Epithelial cell of proximal tubule (primary cell): ENCODE results near the gene NOTCH3. TPM values are rescaled to one million over a fixed set of nuclear protein-coding genes. Genes with fewer than 3 reads are reported as not detected.

ENCODE experiments used
- DNase-seq: peaks from one replicate; pipeline ENCODE4 v3.0.0-alpha.2; 2011; ENCODE audit warnings: low read depth
- H3K4me3 ChIP-seq: 2 replicates; pipeline ENCODE4 v1.5.1; 2011; ENCODE audit warnings: low read depth, mild to moderate bottlenecking, low read length
- CTCF ChIP-seq: conservative IDR thresholded peaks from 2 replicates; pipeline ENCODE4 v1.5.1; 2012; ENCODE audit warnings: low read depth, mild to moderate bottlenecking, low read length
- total RNA-seq: library from RNA; depleted of rRNA; stranded (reverse); fragments of >200 nt; gene quantifications from 2 replicates; pipeline ENCODE4 v1.2.3, GENCODE V29; 2015

NOTCH3 gene
- total RNA-seq, 1 donor from 2014 or later = 19.6 TPM

- TF ChIP-seq CTCF = no peak
- H3K4me3 ChIP-seq = no peak overlapping the region
- no peak for DNase-seq
Measured at GRCh38 chr19:15115762-15116615, 84.8 kb downstream of the NOTCH3 start.

- no peak overlapping the region for H3K4me3 ChIP-seq
- TF ChIP-seq CTCF = no peak
- DNase-seq = no peak
Measured at GRCh38 chr19:15115080-15115479, 85.7 kb downstream of the NOTCH3 start.

- no peak for DNase-seq
- TF ChIP-seq CTCF = no peak
- no peak overlapping the region for H3K4me3 ChIP-seq
Measured at GRCh38 chr19:15114153-15114540, 86.6 kb downstream of the NOTCH3 start.

GRCh38 chr19:15113245-15114152 lies 87.3 kb downstream of the NOTCH3 start:
- TF ChIP-seq CTCF = no peak
- DNase-seq = no peak

GRCh38 chr19:15112385-15112784 lies 88.4 kb downstream of the NOTCH3 start:
- no peak for TF ChIP-seq CTCF
- DNase-seq = no peak
- H3K4me3 ChIP-seq = no peak overlapping the region

More at GRCh38 chr19:15113245-15114152, 87.3 kb downstream of the NOTCH3 start:
- no peak overlapping the region for H3K4me3 ChIP-seq

GRCh38 chr19:15111758-15112157 lies 89.0 kb downstream of the NOTCH3 start:
- H3K4me3 ChIP-seq = no peak overlapping the region
- no peak for DNase-seq
- TF ChIP-seq CTCF = no peak
